Activated CD4-positive, alpha-beta T cell treated with anti-CD3 and anti-CD28 coated beads for 24 hours (primary cell): ENCODE data around the gene TMEM190.
A peak's percentile ranks its signal among the peaks of the same experiment; 100 is the strongest.
"Not testable (repeated sequence)": the region's sequence is repeated elsewhere in the genome, so short reads cannot be mapped to it uniquely, and the experiment has no call there.

Experiments used
- DNase-seq, 2 donors: peaks; one replicate each; pipeline ENCODE4 v3.0.0-alpha.2; 2020; ENCODE audit warnings: low read depth in 2 of 2

Gene TMEM190

DNA sequence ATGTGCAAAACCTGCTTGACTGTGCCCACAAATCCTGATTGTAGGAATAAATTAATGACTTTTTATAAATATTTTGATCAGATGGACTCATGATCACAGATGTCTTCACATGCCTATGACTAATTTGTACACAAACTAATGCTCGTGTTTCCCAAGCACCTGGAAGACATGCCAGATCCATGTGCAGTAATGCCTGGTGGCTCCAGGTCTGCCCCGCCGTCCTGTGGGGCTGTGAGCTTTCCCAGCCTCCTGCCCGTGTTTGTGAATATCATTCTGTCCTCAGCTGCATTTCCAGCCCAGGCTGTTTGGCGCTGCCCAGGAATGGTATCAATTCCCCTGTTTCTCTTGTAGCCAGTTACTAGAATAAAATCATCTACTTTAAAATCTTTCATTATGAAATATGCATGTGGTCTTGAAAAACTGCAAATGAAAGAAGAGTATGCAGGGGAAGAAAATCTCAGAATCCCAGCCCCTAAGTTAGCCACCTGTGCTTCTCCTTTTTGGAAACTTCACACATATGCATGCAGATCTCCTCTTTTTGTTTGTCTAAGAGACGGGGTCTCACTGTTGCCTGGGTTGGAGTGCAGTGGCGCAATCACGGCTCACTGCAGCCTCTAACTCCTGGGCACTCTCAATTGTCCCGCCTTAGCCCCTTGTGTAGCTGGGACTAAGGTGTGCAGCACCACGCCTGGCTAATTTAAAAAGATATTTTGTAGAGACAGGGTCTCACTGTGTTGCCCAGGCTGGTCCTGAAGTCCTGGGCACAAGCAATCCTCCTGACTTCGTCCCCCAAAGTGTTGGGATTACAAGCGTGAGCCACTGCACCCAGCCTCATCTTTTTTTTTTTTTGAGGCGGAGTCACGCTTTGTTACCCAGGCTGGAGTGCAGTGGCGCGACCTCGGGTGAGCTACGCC lies 15.3 kb downstream of the TMEM190 start:
- no peak for DNase-seq

DNA sequence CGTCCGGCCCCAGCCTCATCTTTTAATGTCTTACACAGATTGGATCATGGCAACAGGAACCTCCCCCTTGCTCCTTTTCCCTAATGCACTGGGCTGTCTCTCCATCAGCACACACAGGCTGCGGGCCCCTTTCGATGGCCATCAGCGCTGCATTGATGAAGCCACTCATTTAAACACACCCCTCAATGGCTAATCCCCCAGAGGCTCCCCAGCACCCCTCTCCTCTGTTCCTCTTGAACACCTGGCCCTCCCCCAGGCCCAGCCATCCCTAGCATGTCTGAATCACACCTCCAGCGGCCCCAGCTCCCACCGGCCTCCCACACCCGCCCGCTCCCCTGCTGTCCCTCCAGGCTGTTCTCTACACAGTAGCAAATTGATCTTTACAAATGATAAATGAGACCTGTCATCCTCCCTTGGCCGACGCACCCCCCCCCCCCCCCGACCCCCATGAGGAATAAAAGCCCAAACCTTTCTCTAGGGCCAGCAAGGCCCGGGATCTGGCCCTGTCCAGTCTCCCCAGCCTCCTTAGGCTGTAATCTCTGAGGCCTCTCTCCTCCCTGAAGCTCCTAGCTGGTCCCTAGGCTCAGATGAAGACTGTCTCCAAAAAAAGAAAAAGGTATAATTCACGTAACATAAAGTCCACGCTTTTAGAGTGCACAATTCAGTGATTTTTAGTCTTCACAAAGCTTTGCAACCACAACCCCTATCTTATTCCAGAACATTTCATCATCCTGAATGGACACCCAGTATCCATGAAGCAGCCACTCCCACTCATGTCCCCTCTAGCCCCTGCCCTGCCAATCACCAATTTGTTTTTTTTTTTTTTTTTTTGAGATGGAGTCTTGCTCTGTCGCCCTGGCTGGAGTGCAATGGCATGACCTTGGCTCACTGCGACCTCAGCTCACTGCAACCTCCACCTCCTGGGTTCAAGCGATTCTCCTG lies 16.5 kb downstream of the TMEM190 start:
- no peak for DNase-seq

DNA sequence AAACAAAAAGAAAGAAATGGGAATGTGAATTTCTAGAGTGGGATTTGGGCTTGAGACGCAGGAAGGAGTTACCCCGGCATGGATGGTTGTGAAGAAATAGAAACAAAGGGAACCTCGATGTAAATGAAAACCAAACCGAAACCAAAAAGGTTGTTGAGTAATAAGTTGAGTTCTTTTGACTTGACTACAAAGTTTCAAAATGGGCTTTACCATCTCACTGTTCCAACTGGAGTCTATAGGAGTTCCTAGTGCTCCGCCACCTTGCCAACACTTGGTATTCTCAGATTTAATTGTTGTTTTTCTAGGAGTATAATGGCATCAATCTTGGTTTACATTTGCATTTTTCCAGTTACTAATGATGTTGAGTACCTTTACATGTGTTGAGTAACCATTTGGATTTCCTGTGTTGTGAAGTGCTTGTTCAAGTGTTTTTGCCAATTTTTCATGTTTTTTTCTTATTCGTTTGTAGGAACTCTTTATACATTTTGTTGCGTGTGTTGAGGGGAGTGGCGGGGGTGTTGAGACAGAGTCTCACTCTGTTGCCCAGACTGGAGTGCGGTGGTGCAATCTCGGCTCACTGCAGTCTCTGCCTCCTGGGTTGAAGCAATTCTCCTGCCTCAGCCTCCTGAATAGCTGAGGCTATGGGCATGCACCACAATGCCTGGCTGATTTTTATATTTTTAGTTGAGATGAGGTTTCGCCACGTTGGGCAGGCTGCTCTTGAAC lies 21.7 kb downstream of the TMEM190 start:
- no peak for DNase-seq

DNA sequence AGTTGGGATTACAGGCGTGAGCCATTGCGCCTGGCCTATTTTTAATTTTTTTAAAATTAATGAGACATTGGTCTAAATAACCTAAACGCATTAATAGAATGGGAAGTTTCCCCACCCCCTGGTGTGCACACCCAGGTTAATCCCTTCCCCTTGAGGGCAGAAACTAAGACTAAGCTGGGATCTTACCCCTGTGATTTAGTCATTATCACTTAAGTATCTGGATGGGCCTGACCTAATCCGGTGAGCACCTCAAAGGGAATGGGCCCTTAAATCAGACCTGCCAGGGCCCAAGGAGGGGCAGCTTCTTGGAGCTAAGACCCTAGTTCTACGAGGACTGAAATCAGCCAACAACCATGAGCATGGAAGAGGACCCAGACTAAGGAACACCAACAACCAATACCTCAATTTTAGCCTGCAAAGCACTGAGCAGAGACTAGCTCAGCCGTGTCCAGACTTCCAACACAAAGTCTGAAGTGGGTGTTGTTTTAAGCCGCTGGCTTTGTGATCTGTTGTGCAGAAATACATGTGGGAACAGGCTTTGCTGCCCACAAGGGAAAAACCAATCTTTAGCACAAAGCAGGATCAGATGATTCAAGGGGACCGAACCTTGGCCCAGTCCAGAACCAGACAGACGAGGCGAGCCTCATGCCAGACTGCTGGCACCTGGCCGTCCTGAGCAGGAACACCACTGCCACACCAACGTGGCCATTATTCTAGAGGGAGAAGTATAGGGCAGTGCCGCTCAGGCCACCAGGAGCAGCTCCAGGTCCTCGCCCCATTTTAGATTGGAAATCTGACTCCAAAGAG lies 23.9 kb downstream of the TMEM190 start:
- DNase-seq, result no peak

DNA sequence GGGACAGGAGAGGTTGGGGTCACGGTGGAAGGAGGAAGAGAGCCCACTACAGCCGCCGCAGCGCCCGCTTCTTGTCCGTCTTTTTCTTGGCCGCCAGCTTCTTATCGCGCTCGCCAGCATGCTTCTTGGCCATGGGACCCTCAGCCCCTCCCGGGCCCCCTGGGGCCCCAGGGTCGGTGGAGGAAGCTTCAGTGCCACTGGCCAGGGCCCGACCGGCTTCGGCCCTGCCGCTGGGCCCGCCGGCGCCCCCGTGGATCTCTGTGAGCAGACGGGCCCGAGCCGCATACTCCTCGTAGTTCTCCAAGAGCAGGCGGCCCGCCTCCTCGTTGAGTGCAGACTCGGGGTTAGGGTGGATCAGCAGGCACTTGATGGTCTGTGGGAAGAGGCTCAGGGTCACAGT lies 24.8 kb downstream of the TMEM190 start:
- not testable (repeated sequence) for DNase-seq

DNA sequence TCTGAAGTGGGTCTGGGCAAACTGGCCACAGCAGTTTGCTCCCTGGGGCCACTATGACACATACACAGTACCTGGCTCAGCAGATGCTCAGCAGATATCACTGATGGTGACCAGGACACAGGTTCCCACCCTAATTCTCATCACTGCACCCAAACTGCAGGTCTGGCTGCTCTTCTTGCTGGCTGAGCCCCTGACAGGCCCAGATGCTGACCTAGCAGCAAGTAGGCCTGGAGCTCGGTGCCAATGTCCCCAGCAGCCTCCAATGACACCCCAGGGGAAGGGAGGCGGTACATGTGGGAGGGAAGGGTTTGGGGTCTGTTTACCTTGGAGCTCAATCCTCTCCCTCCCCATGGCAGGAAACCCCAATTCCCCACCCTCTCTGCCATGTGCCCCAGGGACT lies 25.9 kb downstream of the TMEM190 start:
- no peak for DNase-seq

DNA sequence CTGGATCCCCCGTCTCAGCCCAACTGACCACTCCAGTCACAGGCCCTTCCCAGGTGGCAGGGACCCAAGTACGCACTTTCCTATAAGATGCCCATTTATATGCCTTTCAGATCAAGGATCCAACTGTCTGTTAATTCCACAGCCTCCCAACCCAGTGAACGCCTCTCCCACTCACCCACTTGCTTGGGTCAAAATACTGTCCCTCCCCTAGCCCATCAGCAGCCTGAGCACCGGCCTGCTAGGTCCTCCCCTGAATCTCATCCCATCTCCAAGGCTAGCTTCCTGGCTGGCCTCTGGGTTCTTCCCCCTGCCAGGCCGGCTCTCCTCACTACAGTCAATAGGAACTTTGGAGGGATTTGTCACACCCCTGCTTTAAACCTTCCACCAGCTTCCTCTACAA lies 29.0 kb downstream of the TMEM190 start:
- DNase-seq, result no peak

DNA sequence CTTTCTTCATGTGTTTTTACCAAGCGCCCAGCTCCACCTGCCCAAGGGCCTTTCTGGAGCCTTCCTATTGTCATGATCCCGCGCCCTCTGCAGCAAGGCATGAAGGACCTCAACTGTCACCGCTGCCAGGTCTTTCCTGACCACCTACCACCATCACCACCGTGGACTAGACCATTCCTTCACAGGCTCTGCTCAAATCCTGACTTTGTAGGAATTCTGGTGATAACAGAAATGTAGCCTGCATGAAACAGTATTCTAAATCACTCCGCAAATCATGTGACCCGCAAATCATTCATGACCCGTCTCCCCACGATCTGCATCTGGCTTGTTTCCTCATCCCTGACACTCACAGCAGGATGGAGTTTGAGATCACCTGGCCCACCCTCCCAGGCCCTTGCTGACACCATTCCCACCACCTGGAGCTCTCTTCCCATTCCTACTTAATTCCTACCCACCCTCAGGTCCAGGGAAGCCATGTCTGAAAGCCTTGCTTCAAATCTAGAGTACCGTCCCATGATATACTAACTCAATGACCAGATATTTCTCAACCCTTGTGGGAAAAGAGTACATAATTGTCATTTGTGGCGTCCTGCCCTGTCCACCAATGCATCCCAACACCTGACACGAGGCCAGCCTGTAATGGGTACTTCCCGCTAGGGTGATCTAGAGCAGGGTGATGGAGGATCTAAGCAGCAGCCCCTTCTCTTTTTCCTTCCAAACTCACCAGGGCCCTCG lies 29.6 kb downstream of the TMEM190 start:
- no peak for DNase-seq

DNA sequence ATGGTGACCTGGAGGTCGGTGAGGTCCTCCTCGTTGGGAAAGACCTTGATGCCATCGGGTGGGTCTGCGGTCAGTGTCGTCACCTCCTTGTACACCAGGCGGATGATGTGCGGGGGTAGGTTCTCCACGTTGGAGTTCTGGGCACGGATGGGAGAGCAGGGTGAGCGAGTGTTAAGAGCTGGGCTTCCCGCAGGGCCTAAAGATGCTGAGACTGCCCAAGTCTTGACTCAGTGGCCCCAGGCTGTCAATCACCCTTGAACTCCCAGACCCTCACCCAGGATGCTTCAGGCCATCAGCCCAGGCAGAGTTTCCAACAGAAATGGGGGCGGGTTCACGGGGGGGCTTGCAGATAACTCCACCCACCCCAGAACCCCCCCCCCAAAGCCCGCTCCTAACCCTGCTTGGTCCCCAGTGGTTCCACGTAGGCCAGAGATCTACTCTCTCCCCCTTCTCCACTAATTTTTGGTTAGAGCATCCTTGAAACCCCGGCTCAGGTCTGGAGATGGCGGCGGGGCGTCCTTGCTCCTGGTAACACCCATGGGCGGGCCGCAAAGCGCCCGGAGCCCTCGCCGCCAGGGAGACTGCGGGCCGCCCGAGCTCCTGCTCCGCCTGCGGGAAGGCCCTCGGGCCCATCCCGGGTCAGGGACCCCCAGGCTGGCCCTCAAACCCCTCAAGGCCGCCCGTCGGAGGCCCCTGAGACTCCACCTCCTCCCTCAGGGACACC lies 30.4 kb downstream of the TMEM190 start:
- no peak for DNase-seq

DNA sequence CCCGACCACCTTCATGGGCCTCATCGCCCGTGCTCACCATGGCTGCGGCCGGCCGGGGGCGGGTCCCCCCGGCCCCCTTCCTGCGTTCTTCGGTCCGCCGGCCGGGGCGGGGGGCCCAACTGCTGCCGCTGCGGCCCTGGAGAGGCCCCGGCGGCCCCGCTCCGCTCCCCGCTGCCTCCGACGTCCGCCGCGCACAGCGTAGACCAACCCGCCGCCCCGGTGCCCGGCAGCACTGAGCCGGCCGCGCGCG lies 30.8 kb downstream of the TMEM190 start, which contains the start of gene UBE2S:
TSS of gene UBE2S (minus strand) at position 239 of the 250 bp plus-strand sequence. CDS start at position 40, 199 bp downstream.
- DNase-seq, result not testable (repeated sequence)

DNA sequence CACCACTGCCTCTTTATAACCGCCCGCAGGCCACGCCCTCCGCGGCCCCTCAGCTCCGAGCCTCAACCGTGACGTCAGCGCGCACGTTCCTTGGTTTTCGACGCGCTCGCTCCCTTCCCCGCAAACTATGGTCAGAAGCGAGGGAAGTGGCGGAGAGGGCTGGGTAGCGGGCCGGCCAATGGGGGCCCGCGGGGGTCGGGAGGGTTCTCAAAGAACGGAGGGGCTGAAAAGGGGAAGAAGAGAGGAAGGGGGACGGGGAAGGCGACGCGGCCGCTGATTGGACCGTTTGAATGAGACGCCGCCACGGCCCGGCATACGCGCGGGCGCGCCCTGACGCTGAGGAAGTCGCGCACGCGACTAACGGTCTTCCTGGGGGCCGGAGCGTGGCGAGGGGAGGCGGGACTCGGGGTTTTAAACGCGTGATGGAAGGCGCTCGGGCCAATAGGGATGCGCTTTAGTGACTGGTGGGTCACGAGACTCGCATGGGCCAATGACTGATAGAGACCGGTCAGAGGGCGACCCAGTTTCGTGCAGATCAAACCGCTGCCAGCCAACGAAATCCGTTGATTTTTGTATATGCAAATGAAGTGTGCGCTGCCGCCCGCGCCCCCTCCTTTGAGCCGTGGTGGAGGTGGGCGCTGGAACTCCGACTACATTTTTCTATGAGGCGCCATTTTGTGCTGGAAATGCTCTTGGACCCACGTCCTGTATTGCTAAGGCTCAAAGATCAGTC lies 31.3 kb downstream of the TMEM190 start:
- peak; percentile 93 for DNase-seq

DNA sequence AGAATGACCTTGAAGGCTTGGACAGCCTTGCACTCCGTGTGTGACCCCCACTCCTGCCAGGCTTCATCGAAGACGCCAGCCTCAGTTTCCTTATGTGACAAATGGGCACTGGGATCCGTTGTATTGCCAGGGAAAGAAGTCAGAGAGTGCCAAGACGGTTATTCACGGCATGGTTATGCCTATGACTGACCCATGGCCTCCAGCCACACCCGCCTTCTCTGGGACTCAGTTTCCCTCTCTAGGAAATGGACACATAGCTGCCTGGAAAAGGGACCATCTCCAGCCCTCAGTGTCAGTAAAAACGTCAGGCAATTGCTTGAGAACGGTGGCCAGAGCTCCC lies 31.9 kb downstream of the TMEM190 start:
- no peak for DNase-seq

DNA sequence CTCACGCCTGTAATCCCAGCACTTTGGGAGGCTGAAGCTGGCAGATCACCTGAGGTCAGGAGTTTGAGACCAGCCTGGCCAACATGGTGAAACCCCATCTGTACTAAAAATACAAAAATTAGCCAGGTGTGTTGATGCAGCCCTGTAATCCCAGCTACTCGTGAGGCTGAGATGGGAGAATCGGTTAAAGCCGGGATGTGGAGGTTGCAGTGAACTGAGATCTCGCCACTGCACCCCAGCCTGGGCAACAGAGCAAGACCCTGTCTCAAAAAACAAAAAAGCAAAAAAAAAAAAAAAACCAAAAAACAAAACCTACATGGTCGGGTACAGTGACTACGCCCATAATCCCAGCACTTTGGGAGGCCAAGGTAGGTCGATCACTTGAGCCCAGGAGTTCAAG lies 32.6 kb downstream of the TMEM190 start:
- DNase-seq, result not testable (repeated sequence)

DNA sequence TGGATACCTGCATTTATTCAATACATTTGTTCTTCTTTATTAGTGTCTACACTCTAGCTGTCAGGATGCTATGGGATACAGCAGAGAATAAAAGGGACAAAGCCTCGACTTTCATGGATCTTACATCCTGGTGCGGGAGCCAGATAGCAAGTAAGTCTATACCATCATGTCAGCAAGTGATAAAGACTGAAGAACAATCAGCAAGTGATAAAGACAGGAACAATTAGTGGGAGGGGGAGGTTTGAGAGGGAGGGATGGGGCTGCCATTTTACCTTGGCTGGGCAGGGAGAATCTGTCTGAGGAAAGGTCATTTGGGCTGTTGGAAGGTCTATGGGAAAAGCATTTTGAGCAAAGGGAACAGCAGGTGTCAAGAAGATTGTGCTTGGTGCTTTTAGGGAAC lies 33.5 kb downstream of the TMEM190 start:
- DNase-seq, result no peak

DNA sequence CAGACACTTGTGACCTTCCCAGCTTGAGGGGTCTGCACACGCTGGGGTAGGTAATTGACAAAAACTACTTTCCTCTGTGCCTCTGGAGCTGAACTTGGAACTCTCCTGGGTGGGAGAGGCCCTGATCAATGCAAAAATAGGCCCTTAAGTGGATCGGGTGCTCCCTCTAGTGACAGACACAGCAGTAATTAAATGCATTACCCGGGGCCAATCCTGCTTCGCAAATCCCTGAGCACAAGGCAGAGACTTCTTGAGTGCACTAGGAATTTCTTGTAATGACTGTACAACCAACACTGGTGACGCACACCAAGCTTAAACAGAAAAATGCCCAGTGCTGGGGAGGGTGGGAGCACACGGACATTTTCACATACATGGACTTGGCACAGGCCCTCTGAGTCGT lies 41.6 kb downstream of the TMEM190 start:
- DNase-seq, result peak in 1 of 2 donors; percentile 35

DNA sequence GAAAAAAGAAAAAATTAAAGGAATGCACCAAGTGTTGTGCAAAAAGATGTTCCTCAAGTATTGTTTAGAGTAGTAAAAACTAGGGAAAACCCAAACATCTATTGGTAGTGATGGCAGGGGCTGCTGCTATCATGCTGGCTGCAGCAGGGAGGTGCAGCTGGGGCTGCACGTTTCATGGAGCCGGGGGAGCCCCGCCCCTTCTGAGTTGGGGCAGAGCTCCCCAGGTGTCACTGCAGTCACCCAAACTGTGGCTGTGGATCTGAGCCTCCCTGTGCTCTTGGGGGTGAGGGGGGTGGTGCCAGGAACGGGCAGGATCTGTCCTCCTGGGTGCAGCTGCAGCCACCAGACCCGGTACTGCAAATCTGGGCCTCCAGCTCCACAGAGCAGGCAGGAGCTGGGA lies 42.5 kb downstream of the TMEM190 start:
- no peak for DNase-seq

DNA sequence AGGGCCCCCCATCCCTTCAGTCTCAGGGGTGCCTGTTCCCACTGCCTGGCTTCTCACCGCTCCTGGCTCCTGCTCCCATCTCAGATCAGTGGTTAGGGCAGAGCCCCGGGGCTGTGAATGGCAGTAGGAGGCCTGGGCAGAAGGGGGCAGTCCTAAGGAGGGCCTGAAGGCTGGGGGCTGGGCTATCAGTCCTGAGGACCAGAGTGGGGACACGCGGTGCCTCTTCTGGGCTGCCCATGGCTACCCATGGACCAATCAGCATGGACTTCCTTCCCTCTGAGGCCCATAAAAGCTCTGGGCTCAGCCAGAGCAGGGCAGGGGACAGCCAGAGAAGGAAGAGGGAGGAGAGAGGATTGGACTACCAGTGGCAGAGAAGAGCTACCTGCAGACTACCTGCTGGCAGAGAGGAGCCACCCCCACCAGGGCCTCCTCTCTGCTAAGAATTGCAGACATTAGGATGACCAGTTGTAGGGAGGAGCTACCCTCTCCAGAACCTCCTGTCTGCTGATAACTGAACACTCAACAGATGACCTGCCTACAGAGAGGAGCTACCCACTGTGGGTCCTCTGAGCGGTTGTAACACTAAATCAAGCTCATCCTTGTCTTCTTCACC lies 43.1 kb downstream of the TMEM190 start:
- no peak for DNase-seq

DNA sequence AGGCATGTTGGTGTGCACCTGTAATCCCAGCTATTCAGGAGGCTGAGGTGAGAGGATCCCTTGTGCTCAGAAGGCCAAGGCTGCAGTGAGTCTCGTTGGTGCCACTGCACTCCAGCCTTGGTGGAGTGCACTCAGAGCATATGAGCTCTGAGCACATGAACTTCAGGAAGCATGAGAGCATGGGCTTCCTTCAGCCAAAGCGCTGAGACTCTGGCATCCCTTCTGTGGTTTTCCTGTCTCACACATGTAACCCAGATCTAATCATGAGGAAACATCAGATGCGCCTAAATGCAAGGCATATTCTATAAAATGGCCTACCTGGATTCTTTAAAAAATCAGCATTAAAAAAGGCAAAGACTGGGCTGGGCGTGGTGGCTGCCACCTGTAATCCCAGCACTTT lies 44.7 kb downstream of the TMEM190 start:
- not testable (repeated sequence) for DNase-seq
